Fibroblast of skin of scalp (primary cell): ENCODE results near the gene EIF2D.

Experiments
- DNase-seq: peaks from one replicate; pipeline ENCODE4 v3.0.0-alpha.2; 2013

EIF2D gene

DNA sequence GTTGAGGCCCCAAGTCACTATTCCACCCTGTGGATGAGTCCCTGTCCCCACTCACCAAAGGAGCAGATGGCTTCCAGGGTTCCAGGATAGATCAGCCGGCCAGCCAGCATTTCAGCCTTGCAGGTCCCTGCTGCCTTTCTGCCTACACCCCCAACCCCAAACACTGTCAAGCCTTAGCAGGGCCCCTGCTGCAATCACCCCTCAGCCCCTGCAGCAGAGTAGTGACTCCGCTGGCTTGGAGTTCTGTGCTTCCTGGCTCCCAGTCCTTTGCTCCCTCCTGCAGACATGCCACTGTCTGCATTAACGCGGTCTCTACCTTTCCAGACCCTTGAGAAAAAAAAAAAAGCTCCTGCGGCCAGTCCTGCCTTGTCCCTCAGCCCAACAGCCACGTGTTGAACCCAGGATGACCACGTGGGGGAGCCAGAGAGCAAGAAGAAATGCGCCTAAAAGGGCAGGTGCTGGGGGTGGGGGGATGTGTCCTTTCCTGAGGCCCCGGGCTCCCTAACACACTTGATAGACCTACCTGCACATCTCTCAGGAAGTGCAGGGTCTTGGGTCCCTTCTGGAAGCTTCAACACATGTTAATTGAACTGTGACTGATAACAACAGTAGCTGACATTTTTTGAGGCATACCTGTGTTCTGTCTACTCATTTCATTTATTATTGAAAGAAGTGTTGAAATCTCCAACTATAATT is 67.6 kb downstream of the EIF2D start:
- peak; percentile 54 for DNase-seq
